Islet precursor cell (in vitro differentiated cells): ENCODE measurements around the gene MRTFA.
"Not testable (repeated sequence)": the region's sequence is repeated elsewhere in the genome, so short reads cannot be mapped to it uniquely, and the experiment has no call there.

Experiments
- DNase-seq: peaks from one replicate; pipeline ENCODE4 v3.0.0-alpha.2; 2018

Gene MRTFA

GRCh38 chr22:40656651-40657050 is 20.1 kb upstream of the MRTFA start:
- not testable (repeated sequence) for DNase-seq

GRCh38 chr22:40655941-40656340 is 19.4 kb upstream of the MRTFA start:
- DNase-seq = not testable (repeated sequence)

GRCh38 chr22:40654522-40655167 is 18.1 kb upstream of the MRTFA start:
- peak; percentile 74 for DNase-seq

- DNase-seq = no peak
Measured at GRCh38 chr22:40653361-40653760, 16.8 kb upstream of the MRTFA start.

- peak; percentile 99 for DNase-seq
Measured at GRCh38 chr22:40651563-40652501, 15.3 kb upstream of the MRTFA start.

- DNase-seq = no peak
Measured at GRCh38 chr22:40651057-40651456, 14.5 kb upstream of the MRTFA start.

GRCh38 chr22:40648386-40648785 is 11.9 kb upstream of the MRTFA start:
- DNase-seq = no peak

- no peak for DNase-seq
Measured at GRCh38 chr22:40645579-40646197, 9.2 kb upstream of the MRTFA start.

GRCh38 chr22:40642316-40642715 is 5.8 kb upstream of the MRTFA start:
- no peak for DNase-seq

GRCh38 chr22:40641269-40641668 is 4.8 kb upstream of the MRTFA start:
- peak; percentile 75 for DNase-seq

- DNase-seq = no peak
Measured at GRCh38 chr22:40638261-40638660, 1.7 kb upstream of the MRTFA start.

GRCh38 chr22:40637183-40638150 is 948 bp upstream of the MRTFA start:
- DNase-seq = no peak

- no peak for DNase-seq
Measured at GRCh38 chr22:40635940-40636379, 559 bp downstream of the MRTFA start.

- no peak for DNase-seq
Measured at GRCh38 chr22:40635043-40635939, 1.2 kb downstream of the MRTFA start.

- DNase-seq = no peak
Measured at GRCh38 chr22:40634119-40634903, 2.2 kb downstream of the MRTFA start.

- no peak for DNase-seq
Measured at GRCh38 chr22:40633036-40633435, 3.5 kb downstream of the MRTFA start.

GRCh38 chr22:40631925-40632324 is 4.6 kb downstream of the MRTFA start:
- DNase-seq = no peak

- no peak for DNase-seq
Measured at GRCh38 chr22:40628354-40629042, 8.0 kb downstream of the MRTFA start.

- DNase-seq = no peak
Measured at GRCh38 chr22:40627612-40628011, 8.9 kb downstream of the MRTFA start.

- DNase-seq = no peak
Measured at GRCh38 chr22:40626851-40627250, 9.7 kb downstream of the MRTFA start.
